ENCODE measurements around the gene CMTM7.

Gene CMTM7, protein sequence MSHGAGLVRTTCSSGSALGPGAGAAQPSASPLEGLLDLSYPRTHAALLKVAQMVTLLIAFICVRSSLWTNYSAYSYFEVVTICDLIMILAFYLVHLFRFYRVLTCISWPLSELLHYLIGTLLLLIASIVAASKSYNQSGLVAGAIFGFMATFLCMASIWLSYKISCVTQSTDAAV

DNA sequence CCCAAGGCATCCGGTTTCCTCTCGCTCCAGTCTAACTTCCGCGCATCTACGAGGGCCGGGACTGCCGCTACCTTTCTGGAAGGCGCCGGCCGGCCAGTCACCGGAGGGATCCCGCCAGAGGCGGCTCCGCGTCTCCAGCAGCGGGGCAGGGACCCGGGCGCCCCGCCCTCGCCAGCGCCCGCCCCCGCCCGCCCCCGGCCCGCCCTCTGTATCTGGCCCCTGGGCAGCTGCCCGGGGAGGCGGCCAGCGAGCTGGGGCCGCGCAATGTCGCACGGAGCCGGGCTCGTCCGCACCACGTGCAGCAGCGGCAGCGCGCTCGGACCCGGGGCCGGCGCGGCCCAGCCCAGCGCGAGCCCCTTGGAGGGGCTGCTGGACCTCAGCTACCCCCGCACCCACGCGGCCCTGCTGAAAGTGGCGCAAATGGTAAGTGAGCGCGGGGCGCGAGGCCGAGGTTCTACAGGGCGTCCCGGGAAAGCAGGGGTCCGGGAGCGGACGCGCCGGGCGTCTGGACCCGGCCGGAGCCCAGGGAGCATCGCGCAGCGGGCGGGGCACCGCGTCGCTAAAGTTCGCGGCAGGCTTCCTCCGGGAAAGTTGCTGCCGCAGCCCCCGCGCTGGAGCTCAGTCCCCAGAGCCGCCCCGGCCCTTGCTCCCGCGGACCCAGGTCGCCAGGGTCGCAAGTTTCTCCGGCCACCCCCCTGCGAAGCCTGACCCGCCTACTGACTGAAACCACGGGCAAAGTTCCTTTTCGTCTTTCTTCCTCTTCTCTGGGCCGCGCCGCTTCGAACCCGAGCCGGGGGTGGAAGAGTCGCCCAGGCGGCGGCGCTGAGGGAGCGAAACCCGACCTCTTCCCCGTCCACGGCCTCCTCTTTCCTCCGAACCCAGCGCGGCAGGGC is at the start of gene CMTM7:
CMTM7 (plus strand) TSS at position 211 of the 893 bp plus-strand sequence; CDS start at position 265, 54 bp downstream.
- peak; percentile 80 for DNase-seq

DNA sequence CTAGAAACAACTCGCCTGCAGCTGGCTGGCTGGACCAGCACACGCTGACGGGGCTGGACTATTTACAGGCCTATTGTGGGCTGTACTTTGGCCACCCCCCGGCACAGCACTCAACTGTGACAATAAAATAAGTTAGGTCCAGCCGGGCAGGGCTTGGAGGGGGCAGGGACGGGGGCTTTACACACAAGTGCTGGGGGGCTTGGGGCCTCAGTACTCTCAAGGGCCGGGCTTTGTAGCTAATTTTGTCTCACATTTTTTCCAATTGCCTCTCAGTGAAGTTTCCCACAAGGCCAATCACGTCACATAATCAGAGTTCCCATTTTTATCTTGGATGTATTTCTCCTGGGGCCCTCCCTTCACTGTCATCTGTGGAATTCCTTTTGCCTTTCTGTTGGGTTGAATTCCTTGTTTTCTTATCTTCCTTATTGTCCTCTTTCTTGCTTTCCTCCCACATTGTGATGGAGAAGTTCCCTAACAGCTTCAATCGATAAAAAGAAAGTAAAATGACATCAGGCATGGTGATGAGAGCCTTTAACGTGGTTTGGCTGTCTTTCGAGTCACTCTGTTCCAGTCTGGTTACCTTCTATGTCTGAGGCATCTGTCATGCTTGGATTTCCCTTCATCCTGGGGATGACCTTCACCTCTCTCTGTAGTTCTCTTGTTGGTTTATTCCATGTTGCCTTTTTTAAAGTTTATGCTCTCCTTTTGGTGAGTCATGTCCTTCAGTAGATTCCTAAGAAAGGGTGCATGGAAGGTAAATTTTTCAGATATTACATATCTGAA is 44.1 kb upstream of the CMTM7 start:
- DNase-seq: no peak

DNA sequence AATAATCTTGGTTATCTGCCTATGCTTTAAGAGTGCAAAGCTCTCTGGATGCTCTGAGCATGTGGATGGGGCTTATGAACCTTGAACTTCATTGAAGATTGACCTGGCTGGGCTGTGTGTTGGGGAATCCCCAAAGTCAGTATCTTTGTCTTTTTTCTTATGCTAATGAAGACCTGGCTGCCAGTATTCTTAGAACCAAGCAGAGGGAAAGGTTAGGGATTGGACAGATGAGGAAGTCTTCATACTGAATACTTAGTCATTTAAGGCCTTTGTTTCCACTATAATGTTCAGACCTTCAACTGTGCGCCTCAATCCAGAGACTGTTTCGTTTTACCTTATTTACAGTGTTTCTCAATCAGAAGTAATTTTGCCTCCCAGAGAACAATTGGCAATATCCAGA is 42.5 kb upstream of the CMTM7 start:
- no peak for DNase-seq

DNA sequence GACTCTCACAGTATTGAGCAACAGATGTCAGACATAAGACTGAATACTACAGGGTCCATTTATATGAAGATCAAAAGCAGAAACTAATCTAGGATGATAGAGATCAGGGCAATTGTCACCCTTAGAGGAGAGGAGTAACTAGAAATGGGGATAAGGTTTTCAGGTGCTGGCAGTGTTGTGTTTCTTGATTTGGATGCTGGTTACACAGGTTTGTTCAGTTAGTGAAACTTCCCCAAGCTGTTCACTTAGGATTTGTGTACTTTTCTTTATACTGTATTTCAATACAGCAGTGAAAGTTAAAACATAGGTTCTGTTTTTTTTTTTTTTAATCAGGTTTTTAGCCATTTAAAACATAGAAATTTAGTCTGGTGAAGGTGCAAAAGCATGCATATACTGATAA is 39.1 kb upstream of the CMTM7 start:
- no peak for DNase-seq

DNA sequence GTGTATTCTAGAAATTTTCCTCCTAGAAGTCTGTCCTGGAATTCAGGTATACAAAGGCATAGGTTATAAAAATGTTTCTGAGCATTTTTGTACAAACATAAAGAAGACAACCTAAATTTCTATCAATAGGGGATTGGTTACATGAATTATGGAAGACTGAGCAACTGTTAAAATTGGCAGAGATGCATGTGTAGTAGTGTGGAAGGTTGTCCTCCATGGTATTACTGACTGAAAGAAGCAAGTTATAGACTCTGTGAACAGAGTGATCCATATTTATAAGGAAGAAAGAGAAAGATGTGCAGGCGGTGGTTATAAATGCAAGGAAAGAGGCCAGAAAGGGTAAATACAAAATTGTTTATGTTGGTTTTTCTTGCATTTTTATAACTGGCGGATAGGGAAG is 38.3 kb upstream of the CMTM7 start:
- no peak for DNase-seq

DNA sequence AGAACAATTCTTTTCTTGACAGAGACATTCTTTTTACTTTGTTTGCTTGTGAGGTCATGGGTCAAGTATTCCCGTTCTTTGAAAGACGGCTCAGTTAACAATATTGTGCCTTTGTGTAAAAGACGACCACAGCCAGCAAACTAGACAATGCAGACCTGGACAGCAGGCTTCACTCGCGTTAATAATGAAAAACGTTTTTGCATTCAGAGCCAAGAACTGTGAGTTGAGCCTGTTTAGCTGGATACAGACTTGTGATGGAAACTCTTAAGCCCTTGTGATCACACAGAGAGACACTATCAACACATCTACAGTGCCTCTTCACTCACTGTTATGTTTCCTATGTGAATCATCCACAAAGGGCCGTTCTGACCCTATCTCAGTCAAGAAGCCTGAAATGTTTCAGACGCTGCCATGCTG is 37.3 kb upstream of the CMTM7 start:
- DNase-seq: peak; percentile 62

DNA sequence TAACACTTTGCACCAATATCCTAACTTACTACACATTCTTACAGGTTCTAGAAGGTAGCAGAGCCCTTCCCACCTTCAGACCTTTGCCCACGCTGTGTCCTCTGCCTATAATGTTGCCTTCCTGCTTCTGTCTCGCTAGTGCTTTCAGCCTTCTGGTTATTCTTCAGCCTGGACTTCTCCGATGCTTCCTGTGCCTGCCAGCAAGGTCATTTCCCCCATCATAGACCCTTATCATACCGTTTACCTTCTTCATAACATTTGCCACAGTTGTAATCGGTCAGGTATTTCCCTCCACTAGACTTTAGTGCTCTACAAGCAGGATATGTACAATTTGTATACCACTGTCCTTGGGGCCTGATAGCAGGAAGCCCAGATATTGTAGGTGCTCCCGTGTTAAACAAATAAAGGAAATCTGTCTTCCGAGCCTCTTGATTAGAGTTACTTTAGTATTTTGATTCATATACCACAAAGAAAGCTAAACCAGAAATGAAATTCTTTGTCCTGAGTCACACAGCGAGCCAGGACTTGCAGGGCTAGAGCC is 35.8 kb upstream of the CMTM7 start:
- DNase-seq: no peak

DNA sequence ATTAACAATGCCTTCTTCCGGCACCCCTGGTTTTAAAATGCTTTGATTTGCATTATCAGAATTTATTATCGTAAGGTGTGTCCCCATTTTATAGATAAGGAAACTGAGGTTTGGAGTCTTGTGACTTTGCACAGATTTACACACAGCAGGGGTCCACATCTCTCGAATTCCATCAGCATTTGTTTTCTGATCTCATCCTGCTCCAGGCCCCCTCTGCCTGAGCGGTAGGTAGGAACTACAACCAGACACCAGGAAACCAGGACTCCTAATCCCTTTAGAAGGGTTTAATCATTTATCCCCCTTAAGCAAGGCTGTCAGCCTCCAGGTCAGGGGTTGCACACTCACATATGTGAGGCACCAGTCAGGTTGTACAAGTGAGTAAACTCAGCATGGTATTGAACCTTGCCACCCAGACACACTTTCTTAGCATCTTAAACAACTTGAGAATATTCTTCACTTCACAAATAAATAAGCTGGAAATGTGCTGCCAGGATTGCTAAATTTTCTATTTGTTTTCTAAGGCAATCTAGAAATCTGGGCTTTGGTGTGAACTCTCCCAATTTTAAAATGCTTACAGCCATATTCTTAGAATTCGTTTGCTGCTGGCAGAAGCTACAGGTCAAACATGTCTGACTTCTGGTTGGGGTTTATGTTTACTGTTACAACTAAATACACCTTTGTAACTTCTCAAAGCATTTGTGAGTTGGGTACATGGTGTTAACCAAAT is 31.7 kb upstream of the CMTM7 start:
- no peak for DNase-seq

DNA sequence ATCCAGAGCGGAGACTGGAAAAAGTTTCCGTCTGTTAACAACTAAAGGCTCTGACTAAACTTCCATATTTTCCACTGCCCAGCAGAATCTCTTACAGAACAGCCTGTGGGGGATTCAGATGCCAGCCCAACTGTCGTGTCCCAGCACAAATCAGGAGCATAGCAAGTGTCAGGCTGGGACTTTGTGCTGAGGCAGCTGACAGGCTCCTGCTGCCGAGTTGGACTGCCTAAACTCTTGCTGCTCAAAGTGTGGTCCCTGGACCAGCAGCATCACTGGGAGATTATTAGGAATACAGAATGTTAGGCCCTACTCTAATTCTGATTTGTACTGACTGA is 31.2 kb upstream of the CMTM7 start:
- no peak for DNase-seq

DNA sequence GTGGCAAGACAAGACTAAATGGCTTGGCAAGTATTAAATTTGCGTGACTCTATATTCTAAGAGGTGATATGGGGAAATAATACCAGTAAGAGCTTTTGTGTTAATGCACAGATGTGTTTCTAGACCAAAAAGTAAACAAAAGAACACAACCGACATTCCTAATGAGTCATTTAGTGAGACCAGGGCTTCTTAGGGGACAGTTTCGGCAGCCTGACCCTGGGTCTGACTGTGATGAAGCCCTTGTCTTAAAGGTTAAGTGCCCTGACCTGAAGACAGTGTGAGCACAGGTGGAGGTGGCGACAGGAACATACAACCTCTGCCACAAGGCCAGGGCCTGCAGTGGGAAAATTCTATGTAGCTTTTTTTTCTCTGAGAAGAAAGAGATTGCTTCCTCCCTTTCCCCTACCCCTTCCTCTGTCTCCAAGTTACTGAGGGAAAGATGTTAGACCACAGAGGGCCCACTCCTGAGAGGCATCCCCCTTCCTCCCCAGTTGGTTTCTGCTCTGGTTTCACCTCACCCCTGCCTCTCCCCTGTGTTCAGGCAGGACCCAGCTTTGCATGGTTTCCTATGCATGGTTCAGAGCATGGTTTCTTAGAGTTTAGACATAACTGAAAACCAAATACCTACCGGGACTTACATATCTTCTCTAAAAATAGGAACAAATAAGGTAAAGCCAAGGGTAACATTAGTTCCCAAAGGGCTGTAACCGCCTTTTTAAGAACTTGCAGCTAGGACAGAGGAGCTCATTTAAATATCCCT is 24.8 kb upstream of the CMTM7 start:
- no peak for DNase-seq

DNA sequence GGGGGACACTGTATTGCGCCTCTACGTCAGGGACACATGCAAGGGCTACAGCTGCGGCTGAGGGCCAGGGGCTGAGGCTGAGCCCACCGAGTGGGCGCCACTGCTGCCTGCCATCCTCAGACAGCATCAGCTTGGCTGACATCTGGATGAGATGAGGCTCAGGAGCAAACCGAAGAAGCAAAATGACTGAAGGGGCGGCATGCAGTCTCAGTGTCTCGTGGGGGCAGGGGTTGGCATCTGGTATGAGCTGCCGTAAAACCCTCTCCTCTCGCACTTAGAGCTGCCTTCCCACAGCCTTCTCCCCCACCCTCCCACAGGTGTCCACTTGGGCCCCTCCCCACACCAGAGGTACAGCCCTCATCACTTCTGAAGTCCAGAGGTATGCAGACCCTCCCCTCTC is 24.2 kb upstream of the CMTM7 start:
- DNase-seq: no peak

DNA sequence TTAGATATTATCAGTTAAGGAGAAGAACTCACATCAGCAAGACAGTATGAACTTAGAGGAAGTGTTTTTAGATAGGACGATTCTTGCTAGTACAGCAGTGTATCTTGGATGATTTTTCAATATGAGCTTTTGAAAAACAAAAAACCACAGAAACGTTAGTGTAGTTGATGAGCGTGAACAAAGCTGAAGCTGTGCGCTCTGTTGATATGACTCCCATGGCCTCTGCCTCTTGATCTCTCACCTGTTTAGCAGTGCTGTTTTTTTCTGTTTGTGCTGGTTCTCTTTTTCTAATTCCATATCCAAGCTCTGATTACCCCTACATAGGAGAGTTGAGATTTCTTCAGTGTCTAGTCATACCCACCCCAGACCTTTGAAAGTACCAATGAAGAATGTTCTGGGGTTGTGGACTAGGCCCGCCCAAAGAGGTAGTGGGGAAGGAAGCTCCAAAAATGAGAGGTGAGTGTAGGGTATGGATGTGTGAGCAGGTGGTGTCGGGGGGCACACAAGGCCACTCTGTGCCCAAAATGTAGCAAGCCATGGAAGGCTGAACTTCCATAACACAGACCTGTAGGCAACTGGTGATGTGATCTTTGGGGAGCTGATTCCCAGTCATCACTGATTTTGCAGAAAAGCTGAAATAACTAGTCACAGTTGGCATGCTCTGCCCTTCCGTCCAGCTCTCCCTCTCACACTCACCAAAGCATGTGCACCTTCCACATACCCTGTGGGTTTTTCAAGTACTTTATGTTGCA is 20.0 kb upstream of the CMTM7 start:
- DNase-seq: no peak

DNA sequence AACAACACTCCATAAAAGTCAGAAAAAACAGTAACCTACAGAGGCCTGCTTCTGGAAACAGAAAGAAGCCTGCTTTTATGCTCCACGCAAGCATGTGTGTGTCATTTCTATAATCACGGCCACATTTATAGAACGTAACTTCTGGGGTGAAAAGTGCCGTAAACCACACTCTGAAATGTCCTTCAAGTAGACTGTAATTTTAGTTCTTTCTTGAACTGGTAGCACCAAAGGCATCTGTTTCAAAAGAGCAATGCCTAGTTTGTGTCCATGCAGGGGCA is 19.5 kb upstream of the CMTM7 start:
- DNase-seq: no peak

DNA sequence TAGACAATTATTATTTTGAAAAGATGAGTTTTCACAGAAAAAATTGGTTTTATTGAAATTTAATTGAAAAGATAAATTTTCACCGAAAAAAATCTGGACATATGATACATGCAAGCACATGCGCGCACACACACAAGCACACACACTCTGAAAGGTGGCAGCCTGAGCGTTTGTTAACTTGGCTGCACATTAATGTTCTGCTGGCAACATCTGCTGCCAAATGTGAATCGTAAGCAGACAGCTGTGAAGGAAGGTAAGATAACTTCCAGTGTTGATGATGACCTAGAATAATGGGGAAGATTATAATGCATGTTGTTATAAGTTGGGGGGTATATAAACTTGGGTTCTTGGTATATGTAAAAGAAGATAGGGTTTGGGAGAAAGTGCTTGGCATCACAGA is 18.4 kb upstream of the CMTM7 start:
- no peak for DNase-seq

DNA sequence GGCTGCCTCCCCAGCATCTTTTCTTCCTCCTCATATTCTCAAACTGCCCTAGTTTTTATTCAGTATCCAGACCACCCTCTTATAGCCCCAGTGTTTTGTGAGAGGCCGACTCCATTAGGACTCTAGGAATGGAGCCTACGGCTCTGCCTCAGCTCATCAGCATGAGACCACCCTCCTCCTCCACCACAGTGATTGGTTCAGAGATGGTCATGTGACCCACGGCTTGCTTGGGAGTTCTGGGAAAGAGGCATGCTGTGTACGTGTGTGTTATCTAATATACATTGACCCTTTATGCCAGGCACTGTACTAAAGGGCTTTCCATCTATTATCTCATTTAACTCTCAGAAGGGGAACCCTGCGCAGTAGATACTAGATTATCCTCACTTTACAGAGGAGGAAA is 17.8 kb upstream of the CMTM7 start:
- DNase-seq: no peak

DNA sequence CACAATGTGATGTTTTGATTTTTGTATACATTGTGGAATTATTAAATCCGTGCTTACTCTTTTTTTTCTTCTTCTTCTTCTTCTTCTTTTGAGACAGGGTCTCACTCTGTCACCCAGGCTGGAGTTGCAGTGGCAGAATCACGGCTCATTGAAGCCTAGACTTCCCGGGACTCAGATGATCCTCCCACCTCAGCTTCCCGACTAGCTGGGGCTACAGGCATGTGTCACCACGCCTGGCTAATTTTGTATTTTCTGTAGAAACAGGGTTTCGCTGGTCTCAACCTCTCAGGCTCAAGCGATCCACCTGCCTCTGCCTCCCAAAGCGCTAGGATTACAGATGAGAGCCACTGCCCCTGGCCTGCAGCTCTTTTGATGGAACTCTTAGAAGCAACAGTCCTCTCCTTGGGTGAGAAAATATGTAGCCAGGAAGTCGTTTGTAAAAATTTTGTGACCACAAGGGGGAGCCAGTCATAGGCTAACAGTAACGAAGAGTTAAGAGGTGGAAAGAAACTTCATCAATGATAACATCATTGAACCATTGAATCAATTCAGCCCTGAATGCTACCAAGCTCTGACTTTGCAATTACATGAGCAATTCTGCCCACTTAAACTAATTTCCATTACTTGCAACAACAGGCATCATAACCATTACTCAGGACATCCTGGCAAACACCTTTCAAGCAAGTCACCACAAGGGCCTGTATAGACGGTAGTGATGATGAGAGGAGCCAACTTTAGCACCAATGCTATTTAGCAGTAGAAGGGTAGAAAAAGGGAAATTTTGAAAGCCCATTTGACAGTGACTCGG is 16.7 kb upstream of the CMTM7 start:
- peak; percentile 81 for DNase-seq

DNA sequence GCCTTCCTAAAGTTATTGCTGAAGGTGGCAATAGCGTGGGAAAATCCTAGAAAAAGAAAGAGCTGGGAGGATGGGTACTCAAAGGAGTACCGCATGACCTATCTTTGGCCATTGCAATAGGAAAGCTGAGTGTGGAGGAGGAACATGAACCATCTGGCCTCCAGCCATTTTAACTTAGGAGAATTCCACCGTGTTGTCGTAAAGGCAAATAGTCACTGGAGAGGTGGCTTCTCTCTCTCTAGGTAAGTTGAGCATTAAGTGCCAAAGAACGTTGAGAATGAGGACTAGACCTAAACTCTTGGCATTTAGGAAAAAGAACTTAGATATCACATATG is 16.1 kb upstream of the CMTM7 start:
- no peak for DNase-seq

DNA sequence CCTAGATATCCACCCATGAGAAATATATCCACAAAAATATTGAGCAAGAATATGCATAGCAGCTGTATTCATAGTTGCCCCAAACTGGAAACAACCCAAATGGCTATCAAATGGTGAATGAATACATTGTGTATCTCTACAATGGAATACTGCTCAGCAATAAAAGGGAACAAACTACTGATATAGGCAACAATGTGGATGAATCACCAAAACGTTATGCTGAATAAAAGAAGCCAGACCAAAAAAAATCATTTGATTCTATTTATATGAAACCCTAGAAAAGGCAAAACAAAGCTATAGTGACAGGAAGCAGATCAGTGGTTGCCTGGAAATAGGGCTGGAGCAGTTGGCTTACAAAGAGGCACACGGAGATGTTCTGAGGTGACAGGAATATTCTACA is 15.5 kb upstream of the CMTM7 start:
- DNase-seq: no peak

DNA sequence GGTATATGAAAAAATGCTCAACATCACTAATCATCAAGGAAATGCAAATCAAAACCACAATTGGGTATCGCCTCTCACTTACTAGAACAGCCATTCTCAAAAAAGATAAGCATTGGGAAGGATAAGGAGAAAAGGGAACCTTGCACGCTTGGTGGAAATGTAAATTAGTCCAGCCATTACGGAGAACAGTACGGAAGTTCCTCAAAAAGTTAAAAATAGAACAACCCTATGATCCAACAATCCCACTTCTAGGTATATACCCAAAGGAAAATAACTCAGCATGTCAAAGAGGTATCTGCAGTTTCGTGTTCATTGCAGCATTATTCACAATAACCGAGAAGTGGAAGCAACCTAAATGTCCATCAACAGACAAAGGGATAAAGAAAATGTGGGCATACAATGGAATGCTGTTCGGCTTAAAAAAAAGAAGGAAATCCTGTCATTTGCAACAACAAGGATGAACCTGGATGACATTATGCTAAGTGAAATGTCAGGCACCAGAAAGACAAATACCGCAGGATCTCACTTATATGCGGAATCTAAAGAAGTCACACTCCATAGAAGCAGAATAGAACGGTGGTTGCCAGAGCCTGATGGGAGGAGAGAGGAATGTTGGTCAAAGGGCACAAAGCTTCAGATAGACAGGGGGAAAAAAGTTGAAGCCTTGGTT is 11.7 kb upstream of the CMTM7 start:
- DNase-seq: no peak

DNA sequence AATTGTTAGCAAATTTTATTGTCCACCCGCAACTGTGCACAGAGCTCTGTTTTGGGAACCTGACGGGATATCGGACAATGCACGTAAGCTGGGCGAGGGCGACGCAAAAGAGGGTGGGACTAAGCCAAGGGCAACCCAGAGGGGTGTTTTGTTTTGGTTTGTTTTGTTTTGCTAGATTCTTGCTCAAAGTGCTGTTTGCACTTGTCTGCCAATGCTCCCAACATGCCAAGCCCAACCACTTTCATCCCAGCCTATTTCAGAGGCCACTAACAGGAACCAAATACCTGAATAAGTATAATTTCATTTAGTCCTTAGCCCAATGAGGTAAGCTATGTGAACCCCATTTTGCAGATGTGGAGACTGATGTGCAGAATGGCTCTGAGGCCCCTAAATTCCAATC is 9.7 kb upstream of the CMTM7 start:
- DNase-seq: no peak

Data from retina (tissue), 1 donor.